NOMO-1 (cell line): ENCODE measurements around the gene DIP2C.
"Not testable (repeated sequence)": the region's sequence is repeated elsewhere in the genome, so short reads cannot be mapped to it uniquely, and the experiment has no call there.

ENCODE experiments used
- DNase-seq, 2 experiments: peaks; one replicate each; lab custom pipeline; 2025; ENCODE audit not compliant: unreplicated experiment in 2 of 2; lab: John Stamatoyannopoulos, UW

DIP2C gene

DNA sequence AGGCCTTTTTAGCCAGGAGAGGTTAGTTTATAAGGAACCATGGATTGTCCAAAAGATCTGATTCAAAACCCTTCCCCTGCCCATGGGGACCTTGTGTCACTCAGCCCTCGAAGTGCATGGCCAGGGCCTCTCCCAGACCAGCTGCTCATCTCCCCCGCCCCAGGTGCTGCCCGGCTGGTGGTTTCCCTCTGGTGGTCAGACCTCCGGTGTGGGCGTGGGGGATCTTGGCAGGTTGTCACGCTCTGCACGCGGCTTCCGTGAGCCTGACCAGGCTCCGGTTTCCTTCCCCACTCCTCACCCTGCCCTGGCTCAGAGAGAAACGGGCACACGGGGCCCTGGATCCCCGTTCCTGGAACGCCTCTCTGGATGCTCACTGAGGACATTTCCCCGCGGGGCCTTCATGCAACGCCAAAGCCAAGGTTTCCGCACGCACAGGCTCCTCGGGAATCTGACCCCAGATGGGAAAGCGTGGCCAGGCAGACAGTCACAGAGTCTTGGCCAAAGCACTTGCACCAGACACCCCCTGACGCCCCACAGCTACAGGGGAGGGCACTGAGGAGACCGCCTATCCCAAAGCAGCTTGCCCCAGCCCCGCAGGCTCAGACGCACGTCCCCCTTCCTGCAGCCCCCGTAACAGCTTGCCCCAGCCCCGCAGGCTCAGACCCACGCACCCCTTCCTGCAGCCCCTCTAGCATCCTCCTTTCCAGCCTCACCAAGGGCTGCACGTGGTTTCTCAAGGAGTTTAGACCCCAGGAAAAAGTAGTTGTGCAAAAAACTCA, 7.8 kb upstream of the DIP2C start:
- DNase-seq: no peak

DNA sequence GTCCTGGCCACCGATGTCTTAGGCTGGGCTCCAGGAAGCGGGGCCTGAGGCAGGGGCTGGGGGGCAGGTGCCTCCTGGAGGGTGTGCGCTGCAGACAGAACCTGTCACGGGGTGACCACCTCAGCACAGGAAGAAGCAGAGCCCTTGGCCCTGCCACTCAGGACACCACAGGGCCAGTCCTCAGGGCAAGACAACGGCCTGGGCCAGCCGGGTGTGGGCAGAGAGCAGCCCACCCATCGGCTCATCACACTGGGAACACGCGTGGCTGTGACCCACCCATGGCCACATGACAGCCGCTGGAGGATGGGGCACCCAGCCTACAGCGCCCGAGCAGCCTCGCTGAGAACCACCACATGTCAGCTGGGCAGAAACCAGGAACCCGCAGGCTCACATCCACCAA, 5.9 kb upstream of the DIP2C start:
- no peak for DNase-seq

DNA sequence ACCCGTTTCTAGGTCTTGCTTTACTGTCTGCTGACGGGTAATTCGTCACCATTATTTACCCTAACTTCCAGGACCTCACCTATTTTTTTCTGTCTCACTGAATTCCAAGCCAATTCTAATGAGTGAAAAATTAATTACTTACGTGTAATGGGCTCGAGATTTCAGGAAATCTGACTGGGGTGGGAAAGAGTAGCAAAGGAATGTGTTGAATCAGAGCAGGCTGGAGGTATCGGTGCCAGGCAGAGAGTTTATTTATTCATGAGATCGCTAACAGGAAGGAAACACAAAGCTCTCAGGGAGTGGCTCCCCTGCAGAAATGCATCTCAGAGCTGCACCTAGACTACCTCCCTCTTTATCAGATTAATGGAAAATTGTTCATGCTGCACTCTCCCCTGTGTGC, 4.0 kb upstream of the DIP2C start:
- DNase-seq: no peak

DNA sequence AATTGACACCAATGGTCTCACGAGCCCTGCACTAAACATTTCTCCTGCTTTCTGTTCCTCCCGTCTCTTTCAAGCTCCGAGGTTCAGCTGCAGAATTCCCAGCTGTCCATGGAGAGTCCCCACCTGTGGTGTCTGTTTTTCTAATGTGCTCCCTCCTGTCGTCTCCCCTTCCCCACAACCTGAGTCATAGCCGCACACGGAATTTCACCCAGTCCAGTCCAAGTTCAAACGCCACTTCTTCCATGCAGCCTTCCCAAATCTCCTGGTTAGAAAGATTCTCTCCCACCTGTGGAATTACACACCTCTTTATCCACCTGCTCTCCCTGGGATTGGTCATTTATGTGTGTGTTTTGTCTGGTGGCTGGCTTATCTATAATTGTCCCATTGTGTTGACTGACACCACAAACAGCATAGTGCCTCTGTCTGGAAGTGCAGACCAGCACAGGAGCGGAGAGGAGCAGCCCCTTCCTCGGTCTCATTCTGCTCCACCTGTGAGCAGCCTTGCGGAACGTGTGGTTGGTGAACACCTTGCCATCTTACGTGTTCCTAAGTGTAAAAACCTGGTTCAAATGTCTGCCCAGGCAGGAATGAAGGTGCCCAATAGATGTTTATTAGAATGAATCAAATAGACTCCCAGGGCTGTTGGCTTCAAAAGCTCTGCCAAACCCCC, 3.3 kb upstream of the DIP2C start:
- DNase-seq: no peak

DNA sequence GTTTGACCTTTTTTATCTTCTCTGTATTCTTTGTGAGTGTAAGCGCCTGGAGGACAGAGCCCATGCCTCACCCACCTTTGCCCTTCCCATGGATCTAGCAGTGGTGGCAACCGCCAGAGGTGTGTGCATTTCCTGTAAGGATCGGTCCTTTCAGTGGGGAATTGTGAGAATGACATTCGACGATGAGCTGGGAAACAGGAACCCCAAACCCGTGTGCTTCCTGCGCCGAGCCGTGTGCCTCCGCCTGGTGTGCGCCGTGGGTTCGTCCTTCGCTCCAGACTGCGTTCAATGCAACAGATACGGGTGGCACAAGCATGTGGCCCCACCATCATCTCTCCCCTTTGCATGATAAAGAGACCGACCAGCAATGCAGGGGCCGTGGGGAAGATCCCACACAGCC, 1.7 kb upstream of the DIP2C start:
- no peak for DNase-seq

DNA sequence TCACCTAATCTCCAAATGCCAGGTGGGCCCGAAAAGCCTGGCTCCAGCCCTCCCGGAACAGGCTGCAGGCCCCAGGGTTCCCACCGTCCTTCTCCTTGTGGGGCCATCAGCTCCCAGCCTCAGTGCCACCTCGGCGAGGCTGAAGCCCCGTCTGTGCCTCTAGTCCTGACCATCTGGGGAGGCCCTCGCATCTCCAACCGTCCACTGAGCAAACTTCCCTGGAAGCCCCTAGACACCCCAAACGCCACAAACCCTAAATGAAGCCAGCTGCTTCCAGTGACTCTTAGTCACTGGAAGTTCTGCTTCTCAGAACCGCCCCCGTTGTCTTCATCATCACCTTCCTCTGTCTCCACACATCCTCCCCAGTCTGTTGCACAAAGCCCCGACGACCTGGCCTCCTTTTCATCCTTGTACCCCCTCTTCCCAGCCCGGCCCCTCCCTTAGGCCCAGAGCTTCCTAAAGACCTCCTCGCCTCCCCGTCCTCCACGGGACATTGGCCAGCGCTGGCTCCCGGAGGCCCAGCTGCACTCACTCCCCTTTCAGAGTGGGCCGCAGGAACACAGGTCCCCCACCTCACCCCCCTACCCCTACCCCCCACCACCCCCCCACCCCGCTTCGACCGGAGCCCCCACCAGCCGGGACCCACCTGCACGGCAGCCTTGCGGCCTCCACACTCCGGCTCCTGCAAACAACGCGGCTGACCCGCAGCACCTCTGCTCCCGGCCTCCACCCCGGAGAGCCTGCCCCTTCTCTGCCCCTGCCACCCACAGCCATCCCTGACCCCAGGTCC, 1.1 kb upstream of the DIP2C start:
- no peak for DNase-seq

DNA sequence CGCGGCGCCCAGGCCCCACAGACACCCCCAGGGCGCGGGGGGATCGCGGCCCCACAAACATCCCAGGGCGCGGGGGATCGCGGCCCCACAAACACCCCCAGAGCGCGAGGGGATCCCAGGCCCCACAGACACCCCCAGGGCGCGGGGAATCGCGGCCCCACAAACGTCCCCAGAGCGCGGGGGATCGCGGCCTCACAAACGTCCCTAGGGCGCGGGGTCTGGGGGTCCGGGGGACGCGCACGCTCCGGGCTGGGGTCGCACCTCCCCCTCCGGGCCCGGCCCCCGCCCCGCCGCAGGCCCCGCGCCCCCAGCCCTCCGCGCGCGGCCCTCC, 382 bp downstream of the DIP2C start:
- DNase-seq: no peak

DNA sequence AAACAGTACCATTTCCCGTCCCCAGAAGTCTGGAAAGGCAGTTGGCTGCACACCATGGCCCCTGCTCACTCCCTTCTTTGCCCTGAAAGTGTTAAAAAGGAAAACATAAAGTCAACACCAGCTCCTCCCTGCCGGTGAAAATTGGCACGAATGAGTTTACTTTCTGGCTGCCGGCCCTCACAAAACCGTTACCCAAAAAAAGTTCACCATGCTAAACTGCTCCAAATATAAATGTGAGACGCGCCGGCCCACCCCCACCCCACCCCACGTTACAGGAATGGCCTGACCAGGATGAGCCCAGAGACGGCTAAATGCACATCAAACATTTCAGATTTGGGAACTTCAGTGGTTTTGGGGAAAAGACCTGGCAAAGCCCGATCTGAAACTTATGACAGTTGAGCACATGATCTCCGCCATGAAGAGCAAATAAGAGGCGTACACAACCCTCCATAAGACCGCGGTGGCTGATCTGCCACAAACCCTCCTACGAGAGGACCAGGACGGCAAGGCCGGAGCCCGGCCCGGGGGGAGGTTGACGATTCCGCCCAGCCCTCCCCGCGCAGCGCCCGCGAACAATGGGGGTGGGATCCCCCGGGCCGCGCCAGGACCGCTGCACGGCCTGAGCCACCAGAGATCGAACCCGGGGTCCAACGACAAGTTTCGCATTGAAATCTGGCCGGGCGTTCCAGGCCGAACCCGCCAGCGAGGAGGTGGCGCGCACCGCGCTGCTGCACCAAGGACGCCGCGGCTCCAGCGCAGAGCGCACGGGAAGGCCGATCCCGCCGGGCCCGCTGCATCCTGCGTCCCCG, 952 bp downstream of the DIP2C start:
- DNase-seq: no peak

DNA sequence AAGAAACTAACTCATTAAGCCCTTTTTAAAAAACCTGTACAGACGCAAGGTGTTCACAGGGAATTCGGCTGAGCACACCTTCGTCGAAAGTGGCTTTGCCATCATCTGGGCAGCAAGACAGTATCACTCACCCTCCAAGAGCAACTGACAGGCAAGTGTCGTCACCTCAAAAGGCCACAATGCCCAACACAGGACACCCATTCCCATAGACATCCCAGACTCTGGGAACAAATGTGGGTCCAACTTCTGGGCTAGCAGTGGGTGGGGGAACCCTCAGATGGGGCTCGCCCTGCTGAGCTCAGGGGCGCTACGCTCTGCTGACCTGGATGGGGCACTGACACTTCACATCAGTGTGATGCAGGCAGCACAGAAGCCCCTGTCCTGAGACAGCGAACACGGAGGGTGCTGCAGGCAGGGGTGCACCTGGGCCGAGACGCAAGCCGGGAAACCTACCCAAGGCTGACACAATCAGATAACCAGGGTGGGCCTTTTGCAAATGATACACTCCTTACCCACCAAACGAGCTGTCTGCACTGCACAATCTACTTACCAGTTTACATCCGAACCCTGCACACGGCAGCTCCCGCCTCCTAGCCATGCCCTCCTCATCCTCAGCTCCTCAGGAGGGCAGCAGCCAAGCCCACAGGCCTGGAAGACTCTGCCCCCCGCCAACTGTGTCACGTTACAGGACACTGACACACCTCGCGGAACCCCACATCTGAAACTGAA, 1.7 kb downstream of the DIP2C start:
- no peak for DNase-seq

DNA sequence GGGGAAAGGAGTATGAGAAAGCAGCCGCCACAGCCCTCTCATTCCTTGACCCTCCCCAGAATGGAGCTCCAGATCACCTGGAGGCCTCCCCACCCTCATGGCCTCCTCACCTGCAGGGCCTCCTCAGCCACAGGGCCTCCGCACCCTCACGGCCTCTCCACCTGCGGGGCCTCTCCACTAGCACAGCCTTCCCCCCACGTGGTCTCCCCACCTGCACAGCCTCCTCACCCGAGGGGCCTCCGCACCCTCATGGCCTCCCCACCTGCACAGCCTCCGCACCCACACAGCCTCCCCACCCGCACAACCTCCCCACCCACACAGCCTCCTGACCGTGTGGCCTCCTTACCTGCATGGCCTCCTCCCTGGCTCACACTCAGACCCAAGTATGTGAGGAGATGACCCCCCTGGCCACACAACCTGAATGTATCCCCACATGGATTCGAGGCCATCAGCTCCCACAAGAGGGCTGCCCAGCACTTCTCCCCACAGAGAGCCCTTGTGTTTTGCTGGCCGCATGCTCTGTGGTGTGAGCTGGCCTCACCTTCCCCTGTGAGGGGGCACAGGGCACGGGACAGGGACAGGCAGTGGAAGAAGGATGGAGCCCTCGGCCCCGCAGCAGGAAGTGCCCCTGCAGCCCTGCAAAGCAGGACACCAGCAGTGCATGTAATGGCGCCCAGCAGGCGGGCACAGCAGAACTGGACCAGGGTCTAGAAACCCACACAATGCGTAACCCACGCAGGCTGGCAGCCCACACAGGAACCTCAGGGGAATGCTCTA, 3.1 kb downstream of the DIP2C start:
- DNase-seq: no peak

DNA sequence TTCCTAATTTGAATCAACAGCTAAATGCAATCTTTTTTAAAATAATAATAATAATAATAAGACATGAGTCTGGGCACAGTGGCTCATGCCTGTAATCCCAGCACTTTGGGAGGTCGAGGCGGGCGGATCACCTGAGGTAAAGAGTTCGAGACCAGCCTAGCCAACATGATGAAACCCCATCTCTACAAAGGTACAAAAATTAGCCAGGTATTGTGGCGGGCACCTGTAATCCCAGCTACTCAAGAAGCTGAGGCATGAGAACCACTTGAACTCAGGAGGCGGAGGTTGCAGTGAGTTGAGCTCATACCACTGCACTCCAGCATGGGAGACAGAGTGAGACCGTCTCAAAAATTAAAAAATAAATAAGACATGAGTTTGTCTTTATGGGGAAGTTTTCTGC, 3.9 kb downstream of the DIP2C start:
- DNase-seq: no peak

DNA sequence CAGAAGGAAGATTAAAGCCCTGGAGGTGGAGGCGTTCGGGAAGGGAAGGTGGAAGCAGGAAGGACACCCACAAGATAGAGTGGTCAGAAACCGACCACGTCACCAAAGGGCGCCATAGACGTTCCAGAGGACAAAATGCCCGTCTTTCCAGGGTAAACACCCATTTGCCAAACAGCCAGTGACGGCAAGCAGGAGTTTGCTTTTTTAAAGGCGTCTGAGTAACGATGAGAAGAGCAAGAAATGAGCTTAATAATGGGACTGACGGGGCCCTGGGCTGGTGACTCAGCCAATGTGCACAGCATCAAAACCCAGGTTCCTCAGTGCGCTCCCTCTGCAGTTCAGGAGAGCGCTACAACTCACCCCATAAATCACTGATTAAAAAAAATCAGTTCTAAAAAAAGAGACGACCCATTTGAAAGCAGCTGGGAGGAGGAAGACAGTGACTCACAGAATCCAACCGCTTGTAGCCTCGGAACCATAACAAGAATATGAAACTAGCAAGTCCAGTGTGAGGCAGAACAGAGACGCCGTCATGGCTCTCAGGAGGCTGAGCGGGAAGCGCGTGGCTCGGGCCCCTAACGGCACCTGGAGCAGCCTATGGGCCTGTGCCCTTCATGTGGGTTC, 5.9 kb downstream of the DIP2C start:
- no peak for DNase-seq

DNA sequence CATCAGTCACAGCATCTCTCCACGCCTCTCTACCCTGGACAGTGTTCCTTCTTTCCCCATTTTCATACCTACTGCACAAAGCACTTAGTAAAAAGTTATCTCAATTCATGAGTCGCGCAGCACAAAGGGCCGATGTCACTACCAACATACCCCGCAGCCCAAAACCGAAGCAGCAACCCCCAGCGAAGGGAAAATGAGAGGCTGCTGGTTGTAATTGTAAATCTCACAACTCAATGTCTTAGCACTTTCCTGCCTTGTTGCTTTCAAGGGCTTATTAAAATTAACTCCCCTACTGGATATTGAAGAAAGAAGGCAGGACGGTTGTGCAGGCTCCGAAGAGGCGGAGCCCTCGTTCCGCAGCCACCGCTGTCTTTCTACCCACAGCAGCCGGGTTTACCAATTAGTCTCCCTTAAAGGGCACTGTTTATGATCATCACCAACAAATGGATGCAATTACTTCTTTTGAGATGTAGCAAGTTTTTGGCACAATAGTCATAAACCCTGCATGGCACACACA, 6.5 kb downstream of the DIP2C start:
- no peak for DNase-seq

DNA sequence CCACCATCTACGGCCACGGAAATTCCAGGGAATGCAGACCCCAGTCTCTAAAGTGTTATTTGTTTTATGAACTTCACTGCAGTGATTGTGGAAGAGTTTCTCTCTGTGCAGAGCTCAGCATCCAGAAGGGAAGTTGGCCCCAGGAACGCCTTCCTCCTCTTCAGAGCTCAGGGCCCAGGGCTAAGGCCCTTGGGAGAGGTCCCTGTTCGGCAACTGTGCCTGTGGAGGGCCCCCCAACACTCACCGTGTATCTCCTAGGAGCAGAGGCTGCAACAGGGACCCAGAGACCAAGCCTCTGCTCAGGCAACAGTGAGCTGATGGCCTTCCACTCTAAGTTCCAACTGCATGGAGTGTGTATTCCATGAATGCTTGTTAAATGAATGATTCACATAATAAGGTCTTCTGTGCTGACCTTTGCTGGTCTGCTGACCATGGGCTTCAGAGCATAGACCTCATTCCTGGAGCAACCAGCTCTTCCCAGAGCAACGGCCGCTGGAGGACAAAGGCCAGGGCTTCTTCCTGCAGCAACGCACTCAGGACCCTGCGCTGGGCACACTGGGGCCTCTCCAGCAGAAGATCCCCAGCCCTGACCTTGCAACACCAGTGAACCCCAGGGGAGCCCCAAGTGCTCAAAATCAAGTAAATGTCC, 7.7 kb downstream of the DIP2C start:
- DNase-seq: no peak

DNA sequence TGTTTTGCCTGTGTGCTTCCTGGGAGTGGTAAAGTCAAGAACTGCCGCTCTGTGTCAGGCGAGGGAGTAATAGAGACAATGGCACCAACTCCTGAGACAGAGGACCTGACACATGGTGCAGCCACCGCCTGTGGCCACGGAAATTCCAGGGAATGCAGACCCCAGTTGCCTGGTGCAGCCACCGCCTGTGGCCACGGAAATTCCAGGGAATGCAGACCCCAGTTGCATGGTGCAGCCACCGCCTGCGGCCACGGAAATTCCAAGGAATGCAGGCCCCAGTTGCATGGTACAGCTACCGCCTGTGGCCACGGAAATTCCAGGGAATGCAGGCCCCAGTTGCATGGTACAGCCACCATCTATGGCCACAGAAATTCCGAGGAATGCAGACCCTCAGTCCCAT, 8.7 kb downstream of the DIP2C start:
- DNase-seq: no peak

DNA sequence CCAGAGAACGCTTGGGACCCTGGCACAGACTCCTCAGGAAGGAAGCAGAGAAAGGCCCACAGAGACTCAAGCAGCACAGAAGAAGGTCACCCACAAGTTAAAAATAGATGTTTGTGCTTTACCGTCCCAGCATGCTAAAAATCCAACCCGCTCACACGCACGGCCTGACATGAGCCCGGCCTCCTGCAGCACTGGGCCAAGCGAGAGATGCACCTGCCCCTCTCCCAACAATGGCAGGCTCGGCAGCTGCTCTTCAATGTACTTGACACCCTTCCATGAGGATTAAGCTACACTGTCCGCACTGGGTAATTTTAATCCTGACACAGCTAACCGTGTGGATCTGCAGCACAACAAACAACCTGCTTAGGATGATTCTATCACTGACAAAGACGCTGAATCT, 9.3 kb downstream of the DIP2C start:
- no peak for DNase-seq

DNA sequence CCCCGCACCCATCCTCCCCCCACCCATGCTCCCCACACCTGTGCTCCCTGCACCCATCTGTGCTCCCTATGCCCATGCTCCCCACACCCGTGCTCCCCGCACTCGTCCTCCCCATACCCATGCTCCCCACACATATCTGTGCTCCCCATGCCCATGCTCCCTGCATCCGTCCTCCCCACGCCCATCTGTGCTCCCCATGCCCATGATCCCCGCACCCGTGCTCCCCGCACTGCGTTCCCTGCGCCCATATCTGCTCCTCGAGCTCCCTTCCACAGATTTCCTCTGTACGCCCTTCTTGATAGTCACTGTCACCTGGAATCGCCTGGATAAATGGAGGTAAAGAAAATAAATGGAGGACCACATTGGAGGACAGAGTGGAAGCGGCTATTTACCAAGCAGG, 9.9 kb downstream of the DIP2C start:
- no peak for DNase-seq

DNA sequence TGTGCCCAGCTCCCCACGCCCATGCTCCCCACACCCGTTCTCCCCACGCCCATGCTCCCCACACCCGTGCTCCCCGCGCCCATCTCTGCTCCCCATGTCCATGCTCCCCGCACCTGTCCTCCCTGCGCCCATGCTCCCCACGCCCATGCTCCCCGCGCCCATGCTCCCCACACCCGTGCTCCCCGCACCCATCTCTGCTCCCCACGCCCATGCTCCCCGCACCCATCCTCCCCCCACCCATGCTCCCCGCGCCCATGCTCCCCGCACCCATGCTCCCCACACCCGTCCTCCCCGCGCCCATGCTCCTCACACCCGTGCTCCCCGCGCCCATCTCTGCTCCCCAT, 10.8 kb downstream of the DIP2C start:
- not testable (repeated sequence) for DNase-seq
